ENCODE data around the gene GMPPA. TPM values are rescaled to one million over a fixed set of nuclear protein-coding genes. Genes with fewer than 3 reads are reported as not detected.
A peak's percentile ranks its signal among the peaks of the same experiment; 100 is the strongest.

GMPPA gene
- total RNA-seq, 1 donor from 2014 or later = 50.3 TPM

DNA sequence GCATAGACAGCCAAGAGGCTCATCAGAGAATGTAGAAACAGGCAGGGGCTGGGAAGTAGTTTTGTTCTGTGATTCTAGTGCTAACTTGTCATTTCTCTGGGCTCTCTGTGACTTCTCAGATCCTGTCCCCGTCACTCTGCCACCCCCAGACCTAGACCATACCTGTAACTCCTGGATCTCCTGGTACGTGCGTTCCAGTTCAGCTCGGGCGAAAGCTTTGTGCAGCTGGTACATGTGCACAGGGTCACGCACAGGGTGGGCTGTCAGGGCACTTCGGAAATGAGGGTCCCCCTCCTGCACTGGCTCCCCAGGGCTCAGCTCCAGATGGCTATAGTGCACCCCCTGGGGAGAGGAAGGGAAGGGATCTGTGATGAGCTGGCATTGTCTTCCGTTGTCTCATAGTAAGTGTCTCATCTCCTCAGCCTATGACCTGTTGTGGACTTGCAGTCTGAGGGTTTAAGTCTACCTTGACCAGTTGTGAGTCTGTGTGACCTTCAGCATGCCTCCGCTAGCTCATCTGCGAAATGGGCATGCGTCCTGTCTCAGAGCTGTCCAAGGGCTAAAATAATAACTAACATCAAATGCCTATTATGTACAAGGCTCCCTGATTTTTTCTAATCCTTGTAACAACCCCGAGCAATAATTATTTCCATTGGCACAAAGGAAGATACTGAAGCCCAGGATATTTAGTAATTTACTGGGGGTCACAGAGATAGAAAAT lies 42.3 kb downstream of the GMPPA start:
- Mint-ChIP-seq H3K27ac (no peak overlapping the region), H3K36me3 (ENCODE audit: low read depth) (peaks cover 7% of the 10 kb centered on the region), H3K27me3 (ENCODE audit: insufficient read depth) (peaks cover 12% of the 10 kb centered on the region), H3K4me3 (peak overlapping the region; percentile 93), H3K4me1 (ENCODE audit: low read depth) (peaks cover 20% of the 10 kb centered on the region), H3K9me3 (no peaks in the 10 kb centered on the region)
- DNase-seq (ENCODE audit: low spot score) = no peak
- intact Hi-C loops (cut with micrococcal nuclease) = loop anchor here (1.0 to 10.0 kb wide), 7 partner anchors 19 to 1269 kb away; partner anchors contain the start of genes AAMP, PNKD, PTPRN and RNF25

DNA sequence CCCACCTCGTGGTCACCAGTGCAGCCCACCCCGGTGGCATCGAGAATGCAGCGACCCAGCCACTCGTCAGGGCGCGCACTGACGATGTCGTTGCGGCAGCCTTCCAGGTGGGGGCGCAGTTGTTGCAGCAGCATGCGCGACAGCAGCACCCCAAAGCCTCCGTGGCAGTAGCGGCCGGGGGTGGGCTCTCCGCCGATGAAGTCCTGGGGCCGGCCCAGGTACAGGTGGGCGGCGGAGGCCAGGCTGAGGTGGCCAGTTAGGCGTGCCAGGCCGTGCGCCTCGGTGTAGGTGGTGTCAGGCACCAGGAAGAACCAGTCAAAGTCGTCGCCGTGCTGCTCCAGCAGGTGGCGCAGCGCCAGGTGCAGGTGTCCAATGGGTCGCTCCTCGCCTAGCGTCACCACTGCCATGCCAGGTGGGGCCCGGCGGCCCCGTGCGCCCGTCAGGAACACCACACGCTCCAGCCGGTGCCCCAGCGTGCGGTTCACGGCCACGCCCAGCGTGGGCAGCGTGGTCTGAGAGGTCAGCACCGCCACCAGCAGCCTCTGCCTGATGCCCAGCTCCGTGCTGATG lies 43.0 kb downstream of the GMPPA start:
- intact Hi-C loops (cut with micrococcal nuclease) = loop anchor here (1.0 to 10.0 kb wide), 10 partner anchors 19 to 1269 kb away; partner anchors contain the start of genes AAMP, DNAJB2, NHEJ1 and PNKD
- Mint-ChIP-seq H3K36me3 (ENCODE audit: low read depth) (peaks cover 7% of the 10 kb centered on the region), H3K27ac (no peak overlapping the region), H3K4me1 (ENCODE audit: low read depth) (peaks cover 20% of the 10 kb centered on the region), H3K27me3 (ENCODE audit: insufficient read depth) (peaks cover 17% of the 10 kb centered on the region), H3K4me3 (peak overlapping the region; percentile 93), H3K9me3 (no peaks in the 10 kb centered on the region)
- peak; percentile 81 for DNase-seq (ENCODE audit: low spot score)

DNA sequence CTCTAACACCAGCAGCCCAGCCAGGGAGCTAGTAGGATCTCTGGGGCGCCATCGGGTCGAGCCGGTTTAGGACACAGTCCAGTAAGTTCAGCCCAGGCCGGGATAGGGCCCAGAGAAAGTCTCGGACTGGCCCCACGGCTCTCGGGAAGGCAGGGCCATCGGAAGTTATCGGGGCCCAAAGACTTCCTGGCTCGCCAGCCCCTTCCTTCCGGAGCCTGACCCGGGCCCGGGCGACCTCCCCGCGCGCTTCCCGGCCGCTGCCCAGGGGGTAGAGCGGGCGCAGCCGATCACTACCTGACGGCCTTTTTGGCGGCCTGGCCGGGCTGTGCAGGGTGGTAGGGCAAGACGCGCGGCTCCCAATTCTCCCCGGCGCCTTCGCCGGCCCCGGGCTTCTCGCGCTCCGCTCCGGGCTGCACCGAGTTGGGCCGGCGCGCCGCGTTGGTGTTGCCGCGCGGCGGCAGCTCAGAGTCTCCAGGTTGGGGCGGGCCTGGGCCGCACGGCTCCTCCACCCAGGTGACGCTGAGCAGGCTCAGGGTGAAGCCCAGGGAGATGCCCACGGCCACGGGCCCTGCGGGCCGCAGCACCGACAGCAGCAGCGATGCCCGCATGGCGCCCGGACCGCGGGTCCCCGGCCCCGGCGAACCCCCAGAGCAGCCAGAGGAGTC lies 44.4 kb downstream of the GMPPA start:
- Mint-ChIP-seq H3K4me1 (ENCODE audit: low read depth) (peaks cover 20% of the 10 kb centered on the region), H3K27ac (peak overlapping the region; percentile 85), H3K9me3 (no peaks in the 10 kb centered on the region), H3K4me3 (peak overlapping the region; percentile 93), H3K36me3 (ENCODE audit: low read depth) (peaks cover 7% of the 10 kb centered on the region), H3K27me3 (ENCODE audit: insufficient read depth) (peaks cover 23% of the 10 kb centered on the region)
- DNase-seq (ENCODE audit: low spot score) = no peak
- intact Hi-C loops (cut with micrococcal nuclease) = loop anchor here (1.0 to 10.0 kb wide), 11 partner anchors 45 to 1271 kb away; partner anchors contain the start of genes AAMP, DNAJB2, GMPPA and NHEJ1

DNA sequence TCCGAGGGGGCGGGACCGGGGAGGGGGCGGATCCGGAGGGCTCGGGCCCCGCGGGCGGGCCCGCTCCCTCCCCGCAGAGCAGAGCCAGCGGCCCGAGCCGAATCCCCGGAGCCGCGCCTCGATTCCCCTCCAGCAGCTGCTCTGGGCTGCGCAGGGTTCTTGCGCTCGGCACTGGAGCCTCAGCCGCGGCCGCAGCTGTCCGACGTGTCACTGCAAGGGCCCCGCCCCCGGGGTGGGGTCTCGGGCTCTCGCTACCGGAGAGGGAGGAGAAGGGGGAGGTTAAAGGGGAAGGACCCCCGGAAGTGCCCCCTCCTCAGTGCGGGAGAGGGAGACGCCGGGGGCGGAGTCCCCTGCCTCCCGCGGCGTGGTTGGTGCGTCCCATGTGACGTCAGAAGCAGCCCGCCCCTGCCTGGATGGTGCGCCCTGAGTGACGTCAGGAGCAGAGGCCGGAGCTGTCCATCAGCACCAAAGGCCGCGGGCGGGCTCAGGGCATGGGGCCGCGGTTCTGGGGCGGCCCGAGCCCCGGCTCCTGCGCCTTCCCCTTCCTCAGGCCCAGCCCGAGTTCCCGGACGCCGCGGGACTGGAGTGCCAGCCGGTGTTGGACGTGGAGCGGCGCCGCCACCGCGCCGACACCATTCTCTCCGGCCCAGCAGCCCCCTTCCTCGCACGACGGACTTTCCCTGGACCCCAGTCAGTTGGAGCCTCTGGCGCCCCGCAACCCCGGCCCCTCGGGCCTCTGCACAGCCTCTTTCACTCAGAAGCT lies 45.1 kb downstream of the GMPPA start, which contains the start of the genes CHPF and TMEM198:
Gene CHPF (minus strand): TSS at position 214 of the 763 bp plus-strand sequence. CDS start 271 bp downstream, outside the sequence.
Gene TMEM198 (plus strand): TSS at position 433 of the 763 bp plus-strand sequence. CDS start 700 bp downstream, outside the sequence.
- peak within 1 kb of the TSS; percentile 85 for H3K27ac Mint-ChIP-seq
- H3K36me3 Mint-ChIP-seq (ENCODE audit: low read depth) = peaks cover 5% of the 10 kb centered on the region
- H3K9me3 Mint-ChIP-seq = no peaks in the 10 kb centered on the region
- DNase-seq (ENCODE audit: low spot score) = peak; percentile 94
- H3K4me1 Mint-ChIP-seq (ENCODE audit: low read depth) = peaks cover 20% of the 10 kb centered on the region
- H3K27me3 Mint-ChIP-seq (ENCODE audit: insufficient read depth) = peaks cover 25% of the 10 kb centered on the region
- H3K4me3 Mint-ChIP-seq = peak within 1 kb of the TSS; percentile 93
- intact Hi-C loops (cut with micrococcal nuclease) = loop anchor here (1.0 to 10.0 kb wide), 12 partner anchors 9 to 1271 kb away; partner anchors contain the start of genes AAMP, DNAJB2, GMPPA and NHEJ1

DNA sequence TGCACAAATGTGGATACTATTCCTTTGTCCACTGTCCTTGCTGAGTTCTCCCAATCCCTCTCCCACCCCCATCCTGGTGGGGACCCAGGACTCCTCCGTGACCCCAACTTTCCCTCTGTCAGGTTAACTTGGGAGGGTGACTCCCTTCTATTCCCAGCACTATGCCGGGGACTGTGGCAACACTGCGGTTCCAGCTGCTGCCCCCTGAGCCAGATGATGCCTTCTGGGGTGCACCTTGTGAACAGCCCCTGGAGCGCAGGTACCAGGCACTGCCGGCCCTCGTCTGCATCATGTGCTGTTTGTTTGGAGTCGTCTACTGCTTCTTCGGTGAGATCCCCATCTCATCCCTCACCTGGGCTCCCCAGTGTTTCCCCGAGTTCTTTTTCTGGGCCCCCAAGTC lies 45.9 kb downstream of the GMPPA start:
- intact Hi-C loops (cut with micrococcal nuclease) = loop anchor here (1.0 to 10.0 kb wide), 5 partner anchors 8 to 1272 kb away; partner anchors contain the start of genes AAMP, PNKD, PTPRN and RNF25
- H3K27ac Mint-ChIP-seq = peak overlapping the region; percentile 71
- peaks cover 20% of the 10 kb centered on the region for H3K4me1 Mint-ChIP-seq (ENCODE audit: low read depth)

DNA sequence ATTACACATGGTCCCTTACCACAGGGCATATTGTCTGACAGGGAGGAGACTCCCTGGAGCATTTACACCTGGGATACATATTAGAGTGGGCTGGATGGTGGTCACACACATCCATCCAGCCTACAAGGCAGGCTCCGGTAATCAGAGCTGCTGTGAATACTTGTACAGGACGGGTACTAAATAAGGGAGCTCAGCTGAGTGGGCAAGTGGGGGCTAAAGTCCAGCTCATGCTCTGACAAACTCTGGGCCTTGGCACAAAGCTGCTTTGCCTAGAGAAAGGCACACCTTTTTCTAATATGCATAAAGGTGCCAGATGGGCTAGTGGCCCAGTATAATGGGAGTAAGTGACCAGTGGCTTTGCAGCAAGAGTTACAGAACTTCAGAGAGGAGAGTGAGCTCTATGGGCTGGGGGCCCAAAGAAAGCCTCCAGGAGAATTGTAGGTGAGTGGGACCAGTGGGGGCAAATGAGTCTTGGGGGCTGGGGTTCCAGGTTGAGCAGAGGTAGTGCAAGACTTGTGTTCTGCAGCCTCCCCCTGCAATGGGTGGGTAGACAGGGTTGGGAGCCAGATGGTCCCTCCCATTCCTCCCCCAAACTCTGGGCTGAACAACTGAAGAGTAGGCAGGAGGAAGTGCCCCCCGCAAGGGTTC lies 46.7 kb downstream of the GMPPA start:
- intact Hi-C loops (cut with micrococcal nuclease) = loop anchor here (10.0 kb wide), 1 partner anchor 241 kb away; the partner anchor contains the start of gene PTPRN
- Mint-ChIP-seq H3K27ac (no peak overlapping the region), H3K4me1 (ENCODE audit: low read depth) (peaks cover 20% of the 10 kb centered on the region), H3K27me3 (ENCODE audit: insufficient read depth) (peaks cover 29% of the 10 kb centered on the region), H3K36me3 (ENCODE audit: low read depth) (peaks cover 5% of the 10 kb centered on the region), H3K9me3 (no peaks in the 10 kb centered on the region), H3K4me3 (peak overlapping the region; percentile 82)
- no peak for DNase-seq (ENCODE audit: low spot score)

More for the DNA sequence above, 45.9 kb downstream of the GMPPA start:
- DNase-seq (ENCODE audit: low spot score) = no peak
- Mint-ChIP-seq H3K4me3 (peak overlapping the region; percentile 82), H3K27me3 (ENCODE audit: insufficient read depth) (peaks cover 29% of the 10 kb centered on the region), H3K9me3 (no peaks in the 10 kb centered on the region), H3K36me3 (ENCODE audit: low read depth) (peaks cover 5% of the 10 kb centered on the region)

DNA sequence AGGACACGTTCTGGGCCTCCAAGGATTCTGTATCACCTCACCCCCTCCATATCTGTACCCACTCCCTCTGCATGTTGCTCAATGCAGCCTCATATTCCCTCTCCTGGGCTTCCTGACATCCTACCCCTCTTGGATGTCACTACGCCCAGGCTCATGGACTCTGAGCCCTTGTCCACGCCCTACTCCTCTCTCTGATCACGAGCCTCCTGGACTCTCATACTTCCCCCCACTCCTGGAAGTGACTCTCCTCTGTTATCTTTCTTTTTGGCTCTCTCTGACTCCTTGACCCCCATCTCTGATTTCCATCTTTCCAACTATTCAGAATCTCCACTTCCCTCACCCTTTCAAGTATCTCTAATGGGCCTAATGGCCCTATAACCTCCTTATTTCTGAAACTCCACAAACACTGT lies 47.3 kb downstream of the GMPPA start:
- intact Hi-C loops (cut with micrococcal nuclease) = loop anchor here (10.0 kb wide), 1 partner anchor 241 kb away; the partner anchor contains the start of gene PTPRN
- no peak overlapping the region for H3K27ac Mint-ChIP-seq

DNA sequence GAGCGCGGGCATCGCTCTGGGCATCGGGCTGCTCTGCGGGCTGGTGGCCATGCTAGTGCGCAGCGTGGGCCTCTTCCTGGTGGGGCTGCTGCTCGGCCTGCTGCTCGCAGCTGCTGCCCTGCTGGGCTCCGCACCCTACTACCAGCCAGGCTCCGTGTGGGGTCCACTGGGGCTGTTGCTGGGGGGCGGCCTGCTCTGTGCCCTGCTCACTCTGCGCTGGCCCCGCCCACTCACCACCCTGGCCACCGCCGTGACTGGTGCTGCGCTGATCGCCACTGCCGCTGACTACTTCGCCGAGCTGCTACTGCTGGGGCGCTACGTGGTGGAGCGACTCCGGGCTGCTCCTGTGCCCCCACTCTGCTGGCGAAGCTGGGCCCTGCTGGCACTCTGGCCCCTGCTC lies 48.9 kb downstream of the GMPPA start:
- H3K9me3 Mint-ChIP-seq = no peaks in the 10 kb centered on the region
- intact Hi-C loops (cut with micrococcal nuclease) = loop anchor here (10.0 kb wide), 1 partner anchor 243 kb away; the partner anchor contains the start of gene PTPRN
- H3K4me3 Mint-ChIP-seq = no peak overlapping the region
- no peaks in the 10 kb centered on the region for H3K36me3 Mint-ChIP-seq (ENCODE audit: low read depth)
- no peak for DNase-seq (ENCODE audit: low spot score)
- peaks cover 13% of the 10 kb centered on the region for H3K4me1 Mint-ChIP-seq (ENCODE audit: low read depth)
- peaks cover 38% of the 10 kb centered on the region for H3K27me3 Mint-ChIP-seq (ENCODE audit: insufficient read depth)
- H3K27ac Mint-ChIP-seq = no peak overlapping the region

More for the DNA sequence above, 47.3 kb downstream of the GMPPA start:
- Mint-ChIP-seq H3K36me3 (ENCODE audit: low read depth) (peaks cover 3% of the 10 kb centered on the region), H3K9me3 (no peaks in the 10 kb centered on the region), H3K27me3 (ENCODE audit: insufficient read depth) (peaks cover 32% of the 10 kb centered on the region), H3K4me3 (no peak overlapping the region), H3K4me1 (ENCODE audit: low read depth) (peaks cover 20% of the 10 kb centered on the region)
- no peak for DNase-seq (ENCODE audit: low spot score)

DNA sequence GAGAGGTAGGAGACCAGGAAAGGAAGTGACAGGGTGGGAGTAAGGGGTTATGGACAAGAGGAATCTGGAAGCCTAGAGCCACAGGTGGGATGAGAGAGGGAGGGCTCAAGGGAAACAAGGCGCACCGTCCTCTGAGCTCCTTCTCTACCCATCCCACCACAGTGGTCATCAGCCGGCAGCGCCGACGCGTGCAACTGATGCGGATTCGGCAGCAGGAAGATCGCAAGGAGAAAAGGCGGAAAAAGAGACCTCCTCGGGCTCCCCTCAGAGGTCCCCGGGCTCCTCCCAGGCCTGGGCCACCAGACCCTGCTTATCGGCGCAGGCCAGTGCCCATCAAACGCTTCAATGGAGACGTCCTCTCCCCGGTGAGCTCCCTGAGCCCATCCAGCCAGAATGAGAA lies 50.3 kb downstream of the GMPPA start:
- no peak overlapping the region for H3K4me3 Mint-ChIP-seq
- no peak overlapping the region for H3K27ac Mint-ChIP-seq
- DNase-seq (ENCODE audit: low spot score) = no peak
- intact Hi-C loops (cut with micrococcal nuclease) = loop anchor here (10.0 kb wide), 1 partner anchor 244 kb away; the partner anchor contains the start of gene PTPRN
- H3K4me1 Mint-ChIP-seq (ENCODE audit: low read depth) = peaks cover 10% of the 10 kb centered on the region
- H3K9me3 Mint-ChIP-seq = no peaks in the 10 kb centered on the region
- peaks cover 47% of the 10 kb centered on the region for H3K27me3 Mint-ChIP-seq (ENCODE audit: insufficient read depth)
- no peaks in the 10 kb centered on the region for H3K36me3 Mint-ChIP-seq (ENCODE audit: low read depth)

DNA sequence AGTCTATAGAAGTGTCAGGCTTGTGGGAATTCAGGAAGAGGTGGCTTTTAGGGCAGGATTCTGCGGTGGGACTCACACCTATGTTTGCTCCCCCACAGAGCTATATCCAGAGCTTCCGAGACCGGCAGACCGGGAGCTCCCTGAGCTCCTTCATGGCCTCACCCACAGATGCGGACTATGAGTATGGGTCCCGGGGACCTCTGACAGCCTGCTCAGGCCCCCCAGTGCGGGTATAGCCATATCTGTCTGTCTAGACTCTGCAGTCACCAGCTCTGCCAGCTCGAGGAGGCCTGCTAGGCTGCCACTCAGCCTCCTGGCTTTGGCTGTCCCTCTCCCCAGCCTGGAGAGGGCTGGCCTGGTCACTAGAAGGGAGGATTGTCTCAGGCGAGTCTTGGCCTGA lies 50.9 kb downstream of the GMPPA start:
- Mint-ChIP-seq H3K9me3 (no peaks in the 10 kb centered on the region), H3K36me3 (ENCODE audit: low read depth) (no peaks in the 10 kb centered on the region), H3K4me1 (ENCODE audit: low read depth) (peaks cover 4% of the 10 kb centered on the region), H3K27me3 (ENCODE audit: insufficient read depth) (peaks cover 45% of the 10 kb centered on the region), H3K27ac (no peak overlapping the region), H3K4me3 (no peak overlapping the region)
- DNase-seq (ENCODE audit: low spot score) = no peak
- intact Hi-C loops (cut with micrococcal nuclease) = loop anchor here (10.0 kb wide), 1 partner anchor 245 kb away; the partner anchor contains the start of gene PTPRN
